ENCODE data around the gene AHDC1.

GRCh38 chr1:27592232-27592930 is 11.6 kb downstream of the AHDC1 start:
- no peak for TF ChIP-seq POLR2A (IDR thresholded peaks at IDR 0.05)
- no peak for TF ChIP-seq CTCF (IDR thresholded peaks at IDR 0.05)
